ENCODE data around the gene HOXD8.
A peak's percentile ranks its signal among the peaks of the same experiment; 100 is the strongest.

- TF ChIP-seq CTCF (IDR thresholded peaks at IDR 0.05): no peak
- TF ChIP-seq POLR2A (IDR thresholded peaks at IDR 0.05): peak in 1 of 2 donors; percentile 4
Observed at GRCh38 chr2:176136374-176137251, 7.1 kb downstream of the HOXD8 start.
